ENCODE results near the gene CEP104.

The CEP104 gene

GRCh38 chr1:3892748-3893147, 35.7 kb upstream of the CEP104 start:
- H3K9ac ChIP-seq (ENCODE audit: low read depth, low read length): no peak overlapping the region
- no peaks in the 10 kb centered on the region for H3K9me3 ChIP-seq (ENCODE audit: control insufficient read depth, insufficient read depth, low read length)
- no peaks in the 10 kb centered on the region for H3K27me3 ChIP-seq (ENCODE audit: control insufficient read depth, insufficient read depth, low read length)
- H3K4me3 ChIP-seq (ENCODE audit: low read depth, low read length): no peak overlapping the region
- H3K36me3 ChIP-seq (ENCODE audit: control insufficient read depth, insufficient read depth, low read length): peaks cover 42% of the 10 kb centered on the region
- no peaks in the 10 kb centered on the region for H3K4me1 ChIP-seq (ENCODE audit: control insufficient read depth, insufficient read depth, low read length)
- no peak overlapping the region for H3K27ac ChIP-seq (ENCODE audit: low read depth, low read length)

- Histone ChIP-seq H3K4me1 (ENCODE audit: control insufficient read depth, insufficient read depth, low read length) (no peaks in the 10 kb centered on the region), H3K4me3 (ENCODE audit: low read depth, low read length) (no peak overlapping the region), H3K27ac (ENCODE audit: low read depth, low read length) (no peak overlapping the region), H3K9me3 (ENCODE audit: control insufficient read depth, insufficient read depth, low read length) (no peaks in the 10 kb centered on the region), H3K36me3 (ENCODE audit: control insufficient read depth, insufficient read depth, low read length) (peaks cover 49% of the 10 kb centered on the region), H3K27me3 (ENCODE audit: control insufficient read depth, insufficient read depth, low read length) (no peaks in the 10 kb centered on the region), H3K9ac (ENCODE audit: low read depth, low read length) (no peak overlapping the region)
Observed at GRCh38 chr1:3891329-3891865, 34.4 kb upstream of the CEP104 start.

GRCh38 chr1:3890389-3891328, 33.6 kb upstream of the CEP104 start:
- Histone ChIP-seq H3K36me3 (ENCODE audit: control insufficient read depth, insufficient read depth, low read length) (peaks cover 53% of the 10 kb centered on the region), H3K4me1 (ENCODE audit: control insufficient read depth, insufficient read depth, low read length) (no peaks in the 10 kb centered on the region), H3K27ac (ENCODE audit: low read depth, low read length) (no peak overlapping the region), H3K9me3 (ENCODE audit: control insufficient read depth, insufficient read depth, low read length) (no peaks in the 10 kb centered on the region), H3K4me3 (ENCODE audit: low read depth, low read length) (no peak overlapping the region), H3K27me3 (ENCODE audit: control insufficient read depth, insufficient read depth, low read length) (no peaks in the 10 kb centered on the region), H3K9ac (ENCODE audit: low read depth, low read length) (no peak overlapping the region)

GRCh38 chr1:3889936-3890335, 32.9 kb upstream of the CEP104 start:
- Histone ChIP-seq H3K9ac (ENCODE audit: low read depth, low read length) (no peak overlapping the region), H3K27me3 (ENCODE audit: control insufficient read depth, insufficient read depth, low read length) (no peaks in the 10 kb centered on the region), H3K4me3 (ENCODE audit: low read depth, low read length) (no peak overlapping the region), H3K4me1 (ENCODE audit: control insufficient read depth, insufficient read depth, low read length) (no peaks in the 10 kb centered on the region), H3K9me3 (ENCODE audit: control insufficient read depth, insufficient read depth, low read length) (no peaks in the 10 kb centered on the region), H3K36me3 (ENCODE audit: control insufficient read depth, insufficient read depth, low read length) (peaks cover 46% of the 10 kb centered on the region), H3K27ac (ENCODE audit: low read depth, low read length) (no peak overlapping the region)

- Histone ChIP-seq H3K9ac (ENCODE audit: low read depth, low read length) (no peak overlapping the region), H3K9me3 (ENCODE audit: control insufficient read depth, insufficient read depth, low read length) (no peaks in the 10 kb centered on the region), H3K4me3 (ENCODE audit: low read depth, low read length) (no peak overlapping the region), H3K4me1 (ENCODE audit: control insufficient read depth, insufficient read depth, low read length) (no peaks in the 10 kb centered on the region), H3K27me3 (ENCODE audit: control insufficient read depth, insufficient read depth, low read length) (no peaks in the 10 kb centered on the region), H3K27ac (ENCODE audit: low read depth, low read length) (no peak overlapping the region), H3K36me3 (ENCODE audit: control insufficient read depth, insufficient read depth, low read length) (peaks cover 45% of the 10 kb centered on the region)
Observed at GRCh38 chr1:3888301-3888700, 31.3 kb upstream of the CEP104 start.

GRCh38 chr1:3886691-3887090, 29.7 kb upstream of the CEP104 start:
- Histone ChIP-seq H3K27ac (ENCODE audit: low read depth, low read length) (no peak overlapping the region), H3K4me1 (ENCODE audit: control insufficient read depth, insufficient read depth, low read length) (no peaks in the 10 kb centered on the region), H3K9ac (ENCODE audit: low read depth, low read length) (no peak overlapping the region), H3K9me3 (ENCODE audit: control insufficient read depth, insufficient read depth, low read length) (no peaks in the 10 kb centered on the region), H3K4me3 (ENCODE audit: low read depth, low read length) (no peak overlapping the region), H3K36me3 (ENCODE audit: control insufficient read depth, insufficient read depth, low read length) (peaks cover 45% of the 10 kb centered on the region), H3K27me3 (ENCODE audit: control insufficient read depth, insufficient read depth, low read length) (no peaks in the 10 kb centered on the region)

- Histone ChIP-seq H3K27me3 (ENCODE audit: control insufficient read depth, insufficient read depth, low read length) (no peaks in the 10 kb centered on the region), H3K9me3 (ENCODE audit: control insufficient read depth, insufficient read depth, low read length) (no peaks in the 10 kb centered on the region), H3K36me3 (ENCODE audit: control insufficient read depth, insufficient read depth, low read length) (peaks cover 41% of the 10 kb centered on the region), H3K9ac (ENCODE audit: low read depth, low read length) (no peak overlapping the region), H3K4me3 (ENCODE audit: low read depth, low read length) (no peak overlapping the region), H3K27ac (ENCODE audit: low read depth, low read length) (no peak overlapping the region), H3K4me1 (ENCODE audit: control insufficient read depth, insufficient read depth, low read length) (no peaks in the 10 kb centered on the region)
Observed at GRCh38 chr1:3886106-3886670, 29.2 kb upstream of the CEP104 start.

GRCh38 chr1:3885611-3886010, 28.6 kb upstream of the CEP104 start:
- no peak overlapping the region for H3K27ac ChIP-seq (ENCODE audit: low read depth, low read length)
- H3K4me3 ChIP-seq (ENCODE audit: low read depth, low read length): no peak overlapping the region
- H3K4me1 ChIP-seq (ENCODE audit: control insufficient read depth, insufficient read depth, low read length): no peaks in the 10 kb centered on the region
- H3K9ac ChIP-seq (ENCODE audit: low read depth, low read length): no peak overlapping the region
- H3K36me3 ChIP-seq (ENCODE audit: control insufficient read depth, insufficient read depth, low read length): peaks cover 35% of the 10 kb centered on the region
- H3K27me3 ChIP-seq (ENCODE audit: control insufficient read depth, insufficient read depth, low read length): no peaks in the 10 kb centered on the region
- no peaks in the 10 kb centered on the region for H3K9me3 ChIP-seq (ENCODE audit: control insufficient read depth, insufficient read depth, low read length)

- H3K9ac ChIP-seq (ENCODE audit: low read depth, low read length): no peak overlapping the region
- no peak overlapping the region for H3K4me3 ChIP-seq (ENCODE audit: low read depth, low read length)
- H3K4me1 ChIP-seq (ENCODE audit: control insufficient read depth, insufficient read depth, low read length): no peaks in the 10 kb centered on the region
- no peaks in the 10 kb centered on the region for H3K27me3 ChIP-seq (ENCODE audit: control insufficient read depth, insufficient read depth, low read length)
- no peak overlapping the region for H3K27ac ChIP-seq (ENCODE audit: low read depth, low read length)
- H3K36me3 ChIP-seq (ENCODE audit: control insufficient read depth, insufficient read depth, low read length): peaks cover 29% of the 10 kb centered on the region
- no peaks in the 10 kb centered on the region for H3K9me3 ChIP-seq (ENCODE audit: control insufficient read depth, insufficient read depth, low read length)
Observed at GRCh38 chr1:3884966-3885365, 28.0 kb upstream of the CEP104 start.

- Histone ChIP-seq H3K36me3 (ENCODE audit: control insufficient read depth, insufficient read depth, low read length) (peaks cover 23% of the 10 kb centered on the region), H3K9me3 (ENCODE audit: control insufficient read depth, insufficient read depth, low read length) (peaks cover 4% of the 10 kb centered on the region; the same call in 1 of the 2 replicates), H3K9ac (ENCODE audit: low read depth, low read length) (no peak overlapping the region), H3K27ac (ENCODE audit: low read depth, low read length) (no peak overlapping the region), H3K4me3 (ENCODE audit: low read depth, low read length) (no peak overlapping the region), H3K27me3 (ENCODE audit: control insufficient read depth, insufficient read depth, low read length) (no peaks in the 10 kb centered on the region), H3K4me1 (ENCODE audit: control insufficient read depth, insufficient read depth, low read length) (no peaks in the 10 kb centered on the region)
Observed at GRCh38 chr1:3883194-3883925, 26.3 kb upstream of the CEP104 start.

- peaks cover 4% of the 10 kb centered on the region; the same call in 1 of the 2 replicates for H3K9me3 ChIP-seq (ENCODE audit: control insufficient read depth, insufficient read depth, low read length)
- H3K27me3 ChIP-seq (ENCODE audit: control insufficient read depth, insufficient read depth, low read length): no peaks in the 10 kb centered on the region
- H3K27ac ChIP-seq (ENCODE audit: low read depth, low read length): no peak overlapping the region
- H3K36me3 ChIP-seq (ENCODE audit: control insufficient read depth, insufficient read depth, low read length): peaks cover 8% of the 10 kb centered on the region; the same call in 1 of the 2 replicates
- no peak overlapping the region for H3K9ac ChIP-seq (ENCODE audit: low read depth, low read length)
- H3K4me1 ChIP-seq (ENCODE audit: control insufficient read depth, insufficient read depth, low read length): no peaks in the 10 kb centered on the region
- no peak overlapping the region for H3K4me3 ChIP-seq (ENCODE audit: low read depth, low read length)
Observed at GRCh38 chr1:3881193-3881480, 24.1 kb upstream of the CEP104 start.

Measured in HUES48 (cell line).